ENCODE results near the gene KIAA0232. TPM values are rescaled to one million over a fixed set of nuclear protein-coding genes. Genes with fewer than 3 reads are reported as not detected.

The KIAA0232 gene
- total and polyA plus RNA-seq, 10 of the 15 experiments (the other 5 are each of a cell fraction or from before 2014, with no cell fraction given) = 2.8 to 15.1 (median 10.8) TPM

DNA sequence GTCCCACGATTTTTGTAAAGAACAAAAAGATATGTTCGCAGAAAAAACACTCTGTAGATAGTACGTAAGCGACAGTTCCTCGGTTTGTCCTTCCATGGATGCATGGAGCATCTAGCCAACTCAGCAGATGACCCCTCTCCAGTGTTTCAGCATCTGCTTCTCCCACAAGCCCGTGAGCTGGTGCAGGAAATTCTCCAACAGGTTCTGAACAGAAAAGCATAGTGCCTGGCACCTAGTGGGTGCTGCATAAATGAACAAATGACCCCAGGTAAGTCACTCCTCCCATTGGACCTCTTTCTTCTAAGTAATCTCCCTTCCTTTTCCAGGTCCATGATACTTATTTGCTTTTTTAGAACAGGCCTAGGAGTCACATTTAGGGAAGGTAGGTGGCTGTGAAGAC is 966 bp upstream of the KIAA0232 start:
- DNase-seq (ENCODE audit: low read depth, low spot score) (no peak), FAIRE-seq (peak; percentile 74), ATAC-seq (no peak)
- Histone ChIP-seq H3K79me2 (ENCODE audit: control insufficient read depth, insufficient read depth, low read length) (peaks cover 28% of the 10 kb centered on the region), H4K20me1 (ENCODE audit: control insufficient read depth, insufficient read depth) (no peaks in the 10 kb centered on the region), H3K27ac (ENCODE audit: control insufficient read depth, insufficient read depth) (no peak overlapping the region), H3K27me3 (replicated peaks in 1 of 2; ENCODE audit: control insufficient read depth in 2 of 2, insufficient read depth in 2 of 2, low read length in 1 of 2) (no peaks in the 10 kb centered on the region; a peak in 1 of 4 replicates), H3K4me1 (ENCODE audit: control insufficient read depth, insufficient read depth, low read length) (peaks cover 10% of the 10 kb centered on the region; the same call in 1 of the 2 replicates), H3K4me3 (peak overlapping the region; percentile 75; the same call in 1 of the 2 replicates), H3K9me3 (replicated peaks; ENCODE audit: control insufficient read depth, insufficient read depth, low read length) (no peaks in the 10 kb centered on the region), H3K4me2 (ENCODE audit: control insufficient read depth, insufficient read depth) (peak overlapping the region; percentile 74), H3K9ac (ENCODE audit: control insufficient read depth, insufficient read depth, low read length) (peak overlapping the region; percentile 64), H3K36me3 (ENCODE audit: control insufficient read depth in 2 of 2, insufficient read depth in 2 of 2, low read length in 1 of 2) (no peaks in the 10 kb centered on the region), H2AFZ (ENCODE audit: control insufficient read depth, low read depth, low read length) (peak overlapping the region; percentile 81)
- ChIA-PET CTCF (interaction anchor here (1.0 to 19.6 kb wide), 3 partner anchors 61 to 287 kb away, joined by 3 to 300 read pairs (median 4); no protein-coding TSS in a partner anchor), SMC1A (ENCODE audit: uncharacterized antibody, unreplicated experiment) (interaction anchor here (1.1 to 4.7 kb wide), 5 partner anchors 15 to 92 kb away, joined by 3 to 47 read pairs (median 5); no protein-coding TSS in a partner anchor), POLR2A (interaction anchor here (0.7 to 1.1 kb wide), 4 partner anchors 11 to 72 kb away, joined by 3 to 7 read pairs (median 4); partner anchors contain the start of gene MRFAP1L1), RAD21 (ENCODE audit: unreplicated experiment) (interaction anchor here (1.5 to 6.1 kb wide), 3 partner anchors 13 to 92 kb away, joined by 3 to 87 read pairs (median 32); no protein-coding TSS in a partner anchor)
- in situ Hi-C loops (cut with MboI) = no loop called here
- intact Hi-C loops (cut with micrococcal nuclease; ENCODE audit: unreplicated experiment) = loop anchor here (5.0 to 10.0 kb wide), 2 partner anchors 203 to 286 kb away; partner anchors contain the start of gene GRPEL1
- WGBS (ENCODE audit: insufficient coverage, insufficient replicate concordance, low lambda C conversion rate, missing lambda C conversion rate) = 64% methylated on average over 6 of the region's 6 CpGs
- BruUV-seq (replicated peaks) = no TSS peak
- TF ChIP-seq ZNF207 (IDR thresholded peaks at IDR 0.05; ENCODE audit: borderline replicate concordance) = no peak
- no peak for TF ChIP-seq CHD2 (IDR thresholded peaks at IDR 0.05; ENCODE audit: borderline replicate concordance, low read depth, low read length)
- no peak for TF ChIP-seq PAX8 (IDR thresholded peaks at IDR 0.05)
- no peak for TF ChIP-seq SIX5 (IDR thresholded peaks at IDR 0.05; ENCODE audit: low read depth, low read length, severe bottlenecking)
- TF ChIP-seq, protein P1, sequence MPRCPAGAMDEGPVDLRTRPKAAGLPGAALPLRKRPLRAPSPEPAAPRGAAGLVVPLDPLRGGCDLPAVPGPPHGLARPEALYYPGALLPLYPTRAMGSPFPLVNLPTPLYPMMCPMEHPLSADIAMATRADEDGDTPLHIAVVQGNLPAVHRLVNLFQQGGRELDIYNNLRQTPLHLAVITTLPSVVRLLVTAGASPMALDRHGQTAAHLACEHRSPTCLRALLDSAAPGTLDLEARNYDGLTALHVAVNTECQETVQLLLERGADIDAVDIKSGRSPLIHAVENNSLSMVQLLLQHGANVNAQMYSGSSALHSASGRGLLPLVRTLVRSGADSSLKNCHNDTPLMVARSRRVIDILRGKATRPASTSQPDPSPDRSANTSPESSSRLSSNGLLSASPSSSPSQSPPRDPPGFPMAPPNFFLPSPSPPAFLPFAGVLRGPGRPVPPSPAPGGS (IDR thresholded peaks at IDR 0.05; ENCODE audit: borderline replicate concordance, insufficient read depth, low read depth, low read length, poor library complexity, severe bottlenecking) = no peak
- no peak for TF ChIP-seq SMC3 (IDR thresholded peaks at IDR 0.05; ENCODE audit: borderline replicate concordance, low read length)
- TF ChIP-seq, protein P2, sequence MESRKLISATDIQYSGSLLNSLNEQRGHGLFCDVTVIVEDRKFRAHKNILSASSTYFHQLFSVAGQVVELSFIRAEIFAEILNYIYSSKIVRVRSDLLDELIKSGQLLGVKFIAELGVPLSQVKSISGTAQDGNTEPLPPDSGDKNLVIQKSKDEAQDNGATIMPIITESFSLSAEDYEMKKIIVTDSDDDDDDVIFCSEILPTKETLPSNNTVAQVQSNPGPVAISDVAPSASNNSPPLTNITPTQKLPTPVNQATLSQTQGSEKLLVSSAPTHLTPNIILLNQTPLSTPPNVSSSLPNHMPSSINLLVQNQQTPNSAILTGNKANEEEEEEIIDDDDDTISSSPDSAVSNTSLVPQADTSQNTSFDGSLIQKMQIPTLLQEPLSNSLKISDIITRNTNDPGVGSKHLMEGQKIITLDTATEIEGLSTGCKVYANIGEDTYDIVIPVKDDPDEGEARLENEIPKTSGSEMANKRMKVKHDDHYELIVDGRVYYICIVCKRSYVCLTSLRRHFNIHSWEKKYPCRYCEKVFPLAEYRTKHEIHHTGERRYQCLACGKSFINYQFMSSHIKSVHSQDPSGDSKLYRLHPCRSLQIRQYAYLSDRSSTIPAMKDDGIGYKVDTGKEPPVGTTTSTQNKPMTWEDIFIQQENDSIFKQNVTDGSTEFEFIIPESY (IDR thresholded peaks at IDR 0.05) = no peak
- TF ChIP-seq CEBPB (IDR thresholded peaks at IDR 0.05; ENCODE audit: borderline replicate concordance in 1 of 2, low read depth in 2 of 2, low read length in 2 of 2) = no peak
- TF ChIP-seq, protein P3, sequence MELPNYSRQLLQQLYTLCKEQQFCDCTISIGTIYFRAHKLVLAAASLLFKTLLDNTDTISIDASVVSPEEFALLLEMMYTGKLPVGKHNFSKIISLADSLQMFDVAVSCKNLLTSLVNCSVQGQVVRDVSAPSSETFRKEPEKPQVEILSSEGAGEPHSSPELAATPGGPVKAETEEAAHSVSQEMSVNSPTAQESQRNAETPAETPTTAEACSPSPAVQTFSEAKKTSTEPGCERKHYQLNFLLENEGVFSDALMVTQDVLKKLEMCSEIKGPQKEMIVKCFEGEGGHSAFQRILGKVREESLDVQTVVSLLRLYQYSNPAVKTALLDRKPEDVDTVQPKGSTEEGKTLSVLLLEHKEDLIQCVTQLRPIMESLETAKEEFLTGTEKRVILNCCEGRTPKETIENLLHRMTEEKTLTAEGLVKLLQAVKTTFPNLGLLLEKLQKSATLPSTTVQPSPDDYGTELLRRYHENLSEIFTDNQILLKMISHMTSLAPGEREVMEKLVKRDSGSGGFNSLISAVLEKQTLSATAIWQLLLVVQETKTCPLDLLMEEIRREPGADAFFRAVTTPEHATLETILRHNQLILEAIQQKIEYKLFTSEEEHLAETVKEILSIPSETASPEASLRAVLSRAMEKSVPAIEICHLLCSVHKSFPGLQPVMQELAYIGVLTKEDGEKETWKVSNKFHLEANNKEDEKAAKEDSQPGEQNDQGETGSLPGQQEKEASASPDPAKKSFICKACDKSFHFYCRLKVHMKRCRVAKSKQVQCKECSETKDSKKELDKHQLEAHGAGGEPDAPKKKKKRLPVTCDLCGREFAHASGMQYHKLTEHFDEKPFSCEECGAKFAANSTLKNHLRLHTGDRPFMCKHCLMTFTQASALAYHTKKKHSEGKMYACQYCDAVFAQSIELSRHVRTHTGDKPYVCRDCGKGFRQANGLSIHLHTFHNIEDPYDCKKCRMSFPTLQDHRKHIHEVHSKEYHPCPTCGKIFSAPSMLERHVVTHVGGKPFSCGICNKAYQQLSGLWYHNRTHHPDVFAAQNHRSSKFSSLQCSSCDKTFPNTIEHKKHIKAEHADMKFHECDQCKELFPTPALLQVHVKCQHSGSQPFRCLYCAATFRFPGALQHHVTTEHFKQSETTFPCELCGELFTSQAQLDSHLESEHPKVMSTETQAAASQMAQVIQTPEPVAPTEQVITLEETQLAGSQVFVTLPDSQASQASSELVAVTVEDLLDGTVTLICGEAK (IDR thresholded peaks at IDR 0.05; ENCODE audit: borderline replicate concordance) = no peak
- TF ChIP-seq RBBP5 (conservative IDR thresholded peaks at IDR 0.05) = no peak
- TF ChIP-seq ZBED1 (IDR thresholded peaks at IDR 0.05; ENCODE audit: borderline replicate concordance) = no peak
- no peak for TF ChIP-seq CBX5 (IDR thresholded peaks at IDR 0.05; ENCODE audit: low read depth)
- no peak for TF ChIP-seq BHLHE40 (IDR thresholded peaks at IDR 0.05; ENCODE audit: borderline replicate concordance in 1 of 2, low read depth in 2 of 2, low read length in 1 of 2)
- TF ChIP-seq ATF7 (IDR thresholded peaks at IDR 0.05; ENCODE audit: low read depth) = no peak
- TF ChIP-seq YY1 (IDR thresholded peaks at IDR 0.05; ENCODE audit: low read depth, low read length) = no peak

All from GM12878 (cell line).